Stimulated activated CD8-positive, alpha-beta memory T cell treated with anti-CD3 and anti-CD28 coated beads, Interleukin-4, amount 100 ng/mL, for 1 hour (primary cell): ENCODE results near the gene CDK14.

Source experiments
- DNase-seq, 2 donors: peaks; one replicate each; pipeline ENCODE4 v3.0.0-alpha.2; 2020; ENCODE audit warnings: low read depth in 2 of 2, low spot score in 1 of 2

CDK14 gene

GRCh38 chr7:91083855-91084644 lies 487.9 kb downstream of the CDK14 start:
- no peak for DNase-seq

- no peak for DNase-seq
These were observed 489.1 kb downstream of the CDK14 start for GRCh38 chr7:91085175-91085574.

DNA sequence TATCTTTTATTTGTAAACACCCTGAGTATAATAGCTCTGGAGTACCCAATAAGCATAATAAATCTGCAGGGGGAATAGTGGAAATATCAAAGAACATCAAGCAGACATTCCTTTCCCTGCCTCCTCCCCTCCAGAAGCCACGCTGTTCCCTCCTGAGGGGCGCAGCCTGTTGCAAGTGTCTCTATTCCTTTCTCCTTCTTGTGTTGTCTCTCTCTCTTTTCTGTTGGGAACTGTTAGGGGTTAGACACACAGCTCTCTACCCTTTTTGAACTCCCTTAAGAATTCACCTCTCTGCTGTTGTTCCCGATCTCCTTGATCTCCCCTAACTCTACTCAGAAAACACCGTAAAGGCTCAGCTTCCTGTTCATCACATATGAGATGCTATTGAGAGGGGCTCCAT lies 490.1 kb downstream of the CDK14 start:
- DNase-seq = no peak

DNA sequence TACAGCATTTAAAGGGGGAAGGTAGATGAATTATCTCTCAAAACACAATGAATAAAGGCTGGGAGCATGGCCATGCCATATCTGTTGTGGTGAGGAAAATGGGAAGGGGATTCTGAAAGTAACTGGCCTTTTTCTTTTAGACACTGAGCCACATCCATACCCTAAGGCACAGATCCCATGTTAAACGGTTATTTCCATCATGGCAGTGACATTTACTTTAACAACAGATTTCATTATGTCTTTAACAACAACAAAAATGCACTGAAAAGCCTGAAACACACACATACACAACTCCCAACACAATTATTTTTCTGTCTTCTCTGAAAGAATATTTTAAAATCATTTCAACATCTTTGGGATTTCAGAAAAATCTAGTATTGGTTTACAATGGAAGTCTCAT lies 492.0 kb downstream of the CDK14 start:
- no peak for DNase-seq

GRCh38 chr7:91088691-91089090 lies 492.6 kb downstream of the CDK14 start:
- no peak for DNase-seq

DNA sequence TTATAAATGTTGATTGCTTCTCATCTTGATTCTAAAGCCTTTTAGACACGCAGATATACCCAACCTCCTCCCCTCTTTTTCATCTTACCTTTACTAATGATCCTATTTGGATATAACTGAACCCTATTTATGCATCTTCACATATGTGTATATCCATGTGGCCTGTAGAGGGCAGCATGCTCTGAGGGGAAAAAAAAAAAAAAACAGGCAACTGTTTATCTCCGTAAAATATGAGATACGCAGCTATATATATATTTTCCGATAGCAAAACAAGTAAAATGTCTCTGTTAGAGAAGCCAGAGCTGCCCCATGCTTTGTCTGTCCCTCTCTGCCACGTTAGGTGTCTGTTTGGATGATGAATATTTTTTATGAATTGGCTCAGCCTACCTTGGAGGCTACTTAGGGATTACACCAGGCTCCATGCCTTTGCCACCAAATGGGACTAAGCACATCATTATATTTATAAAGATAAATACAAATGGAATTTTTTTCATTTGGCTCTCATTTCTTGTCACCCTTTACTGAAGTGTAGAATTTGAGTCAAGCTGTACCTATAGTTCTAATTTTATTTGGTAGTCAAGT lies 493.4 kb downstream of the CDK14 start:
- no peak for DNase-seq

- no peak for DNase-seq
These were observed 494.6 kb downstream of the CDK14 start for GRCh38 chr7:91090684-91091083.

- no peak for DNase-seq
These were observed 495.5 kb downstream of the CDK14 start for GRCh38 chr7:91091631-91092030.

- DNase-seq = no peak
These were observed 497.1 kb downstream of the CDK14 start for GRCh38 chr7:91093181-91093580.

DNA sequence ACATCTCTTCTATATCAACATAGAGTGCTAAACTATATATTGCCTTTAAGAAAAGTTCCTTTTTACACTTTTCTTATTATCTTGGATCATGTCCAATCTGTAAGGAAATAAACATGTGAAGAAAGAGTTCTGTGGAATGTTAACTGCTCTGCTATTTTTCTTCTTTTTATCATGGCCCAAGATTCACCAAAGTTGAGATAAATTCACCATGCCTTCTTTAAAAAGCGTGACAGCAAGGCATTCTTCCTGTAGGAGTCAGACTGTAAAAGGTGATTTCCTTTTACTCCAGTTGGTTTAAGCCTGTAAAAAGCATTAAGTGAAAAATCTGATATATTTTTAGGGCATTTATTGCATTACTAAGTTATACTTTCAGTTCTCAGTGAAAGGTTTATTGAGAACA lies 502.4 kb downstream of the CDK14 start:
- DNase-seq = no peak

- DNase-seq = no peak
These were observed 507.2 kb downstream of the CDK14 start for GRCh38 chr7:91103363-91103762.

GRCh38 chr7:91107460-91107859 lies 511.3 kb downstream of the CDK14 start:
- DNase-seq = no peak

DNA sequence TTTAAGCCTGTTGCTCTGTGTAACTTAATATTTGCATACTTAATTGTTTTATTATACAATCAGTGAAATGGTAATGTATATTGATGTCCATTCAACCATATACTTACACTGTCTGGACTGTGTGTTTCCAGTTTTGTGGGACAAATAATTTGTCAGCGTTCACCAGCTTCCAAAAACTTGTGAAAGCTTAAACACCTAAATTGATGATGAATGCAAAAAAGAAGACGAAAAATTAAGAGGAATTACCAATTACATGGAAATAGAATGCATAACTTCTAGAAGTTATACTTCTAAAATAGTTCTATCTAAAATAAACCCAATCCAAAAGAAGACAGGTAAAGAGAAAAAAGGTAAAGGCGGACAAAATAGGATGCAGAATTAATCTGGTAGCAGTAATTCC lies 513.1 kb downstream of the CDK14 start:
- no peak for DNase-seq

- no peak for DNase-seq
These were observed 516.8 kb downstream of the CDK14 start for GRCh38 chr7:91112902-91113341.

DNA sequence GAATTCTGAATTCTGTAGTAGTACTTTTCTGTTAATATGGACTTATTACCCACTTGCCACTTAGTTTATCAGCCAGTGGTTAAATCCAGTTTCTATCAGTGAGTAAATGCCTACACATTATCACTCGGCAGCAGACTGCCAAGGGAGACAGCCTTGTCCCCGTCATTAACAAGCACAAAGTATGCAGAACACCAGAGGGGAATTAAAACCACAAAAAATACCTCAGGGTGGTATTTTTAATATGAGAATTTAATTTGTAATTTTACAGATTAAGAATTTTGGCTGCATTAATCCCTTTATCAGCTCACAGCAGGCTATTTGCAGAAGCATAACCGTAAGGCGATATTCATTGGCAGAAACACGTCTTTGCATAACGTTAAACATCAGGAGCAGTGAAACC lies 518.1 kb downstream of the CDK14 start:
- DNase-seq = no peak

GRCh38 chr7:91126762-91127161 lies 530.6 kb downstream of the CDK14 start:
- no peak for DNase-seq

DNA sequence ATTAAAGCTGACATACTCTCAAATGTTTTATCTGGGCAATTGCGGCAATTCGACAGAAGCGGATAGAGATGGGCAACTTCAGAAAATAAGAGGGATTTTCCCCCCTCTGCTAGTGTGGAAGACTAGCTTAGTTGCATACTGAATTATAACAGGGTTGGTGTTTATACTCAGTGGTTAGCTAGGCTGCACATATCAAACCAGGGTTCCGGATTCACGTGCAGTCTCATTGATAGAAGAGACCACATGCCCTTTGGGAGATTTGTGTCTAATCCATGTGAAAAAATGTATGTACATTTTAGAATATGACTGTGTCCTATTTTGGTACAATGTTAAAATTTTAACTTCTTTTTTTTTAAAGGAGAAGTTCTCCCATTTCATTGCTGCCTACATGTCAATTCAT lies 531.2 kb downstream of the CDK14 start:
- DNase-seq = no peak

DNA sequence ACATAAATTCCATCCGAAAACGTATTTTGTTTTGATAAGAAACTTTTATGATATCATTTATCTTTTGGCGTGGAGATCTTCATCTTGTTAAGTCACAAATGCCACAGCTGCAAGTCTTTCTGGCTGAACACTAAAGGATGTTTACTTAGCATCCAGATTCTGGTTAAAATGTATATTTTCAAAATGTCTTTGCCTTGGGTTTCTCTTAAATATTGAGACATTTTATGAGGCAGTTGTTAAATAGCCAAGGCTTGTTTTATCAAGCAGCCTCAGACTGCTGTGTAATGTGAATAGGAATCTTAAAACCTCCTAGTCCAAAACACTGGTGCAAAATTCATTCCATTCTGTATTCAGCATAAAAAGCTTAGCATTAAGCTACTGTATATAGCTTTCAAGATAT lies 531.8 kb downstream of the CDK14 start:
- no peak for DNase-seq

GRCh38 chr7:91128683-91129348 lies 532.7 kb downstream of the CDK14 start:
- no peak for DNase-seq

- no peak for DNase-seq
These were observed 539.2 kb downstream of the CDK14 start for GRCh38 chr7:91135300-91135699.

DNA sequence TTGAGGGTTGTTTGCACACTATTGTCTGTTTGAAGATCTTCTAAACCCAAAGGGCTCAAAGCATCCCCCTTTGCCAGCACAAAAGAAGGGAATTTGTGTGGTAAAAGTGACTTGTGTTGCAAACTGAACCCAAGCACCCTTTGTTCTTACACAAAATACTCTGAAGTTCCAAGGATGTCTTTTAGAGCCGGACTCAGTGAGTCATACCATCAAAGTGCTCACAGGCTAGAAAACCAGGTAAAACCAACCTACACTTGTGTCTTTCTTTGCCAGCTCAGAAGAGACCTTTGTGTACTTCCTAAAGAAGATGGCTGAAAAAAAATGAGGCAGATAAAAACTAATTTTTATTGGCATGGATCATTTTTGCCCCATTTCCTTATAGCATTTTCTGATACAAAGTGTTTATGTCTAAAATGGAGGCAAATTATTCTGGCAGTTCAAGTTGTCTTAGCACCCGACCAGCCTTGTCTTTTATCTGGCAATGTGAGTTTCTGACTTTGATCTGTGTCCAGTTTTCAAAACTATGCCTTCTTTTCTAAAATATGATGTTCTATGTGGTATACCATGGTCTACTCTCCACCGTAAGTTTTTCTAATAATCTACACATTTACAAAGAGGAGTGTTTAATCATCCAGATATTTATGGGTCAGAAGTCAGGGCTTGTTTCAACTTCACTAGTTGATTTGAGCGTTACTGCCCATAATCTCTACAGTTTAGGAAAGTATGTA lies 539.7 kb downstream of the CDK14 start:
- no peak for DNase-seq
